H9 (cell line): ENCODE measurements around the gene PPARA. TPM values are rescaled to one million over a fixed set of nuclear protein-coding genes. Genes with fewer than 3 reads are reported as not detected.

Source experiments
- DNase-seq: peaks from one replicate; pipeline ENCODE4 v3.0.0-alpha.2; 2017
- H2AFZ ChIP-seq: one replicate; pipeline ENCODE4 v1.6.1; 2013; ENCODE audit warnings: mild to moderate bottlenecking, low read length, control low read depth, moderate library complexity
- H2AK5ac ChIP-seq: 2 replicates; pipeline ENCODE4 v1.6.1; 2013; ENCODE audit warnings: low read length, control low read depth, mixed read lengths; ENCODE audit not compliant: insufficient read length
- H2BK120ac ChIP-seq: one replicate; pipeline ENCODE4 v1.6.1; 2013; ENCODE audit warnings: low read depth, mild to moderate bottlenecking, low read length, control low read depth, inconsistent platforms; ENCODE audit not compliant: poor library complexity, severe bottlenecking
- H2BK12ac ChIP-seq: 2 replicates; pipeline ENCODE4 v1.6.1; 2013; ENCODE audit warnings: low read length, control low read depth, mixed read lengths, low read depth; ENCODE audit not compliant: insufficient read length
- H2BK15ac ChIP-seq: 2 replicates; pipeline ENCODE4 v1.6.1; 2013; ENCODE audit warnings: low read depth, low read length, control low read depth
- H2BK20ac ChIP-seq: one replicate; pipeline ENCODE4 v1.6.1; 2013; ENCODE audit warnings: low read depth, mild to moderate bottlenecking, low read length, control low read depth, inconsistent platforms; ENCODE audit not compliant: poor library complexity, severe bottlenecking
- H2BK5ac ChIP-seq: 2 replicates; pipeline ENCODE4 v1.6.1; 2013; ENCODE audit warnings: low read length, control low read depth, mixed read lengths; ENCODE audit not compliant: insufficient read length
- H3K14ac ChIP-seq: 2 replicates; pipeline ENCODE4 v1.6.1; 2013; ENCODE audit warnings: low read length, control low read depth; ENCODE audit not compliant: insufficient read depth
- H3K18ac ChIP-seq: 2 replicates; pipeline ENCODE4 v1.6.1; 2013; ENCODE audit warnings: low read depth, mild to moderate bottlenecking, mixed read lengths, low read length, control low read depth; ENCODE audit not compliant: insufficient read length
- H3K23ac ChIP-seq: 2 replicates; pipeline ENCODE4 v1.6.1; 2013; ENCODE audit warnings: low read length, control low read depth, mixed read lengths, low read depth; ENCODE audit not compliant: insufficient read length
- H3K23me2 ChIP-seq: 2 replicates; pipeline ENCODE4 v1.6.1; 2013; ENCODE audit warnings: low read depth, mild to moderate bottlenecking, mixed read lengths, low read length, control low read depth; ENCODE audit not compliant: insufficient read length, poor library complexity, severe bottlenecking
- H3K27ac ChIP-seq: 2 replicates; pipeline ENCODE4 v1.5.1; 2013; ENCODE audit warnings: low read length, control low read depth, mixed read lengths, low read depth; ENCODE audit not compliant: insufficient read length
- H3K27me3 ChIP-seq: 2 replicates; pipeline ENCODE4 v1.6.1; 2013; ENCODE audit warnings: low read length, control low read depth, inconsistent platforms; ENCODE audit not compliant: insufficient read depth
- H3K4ac ChIP-seq: 2 replicates; pipeline ENCODE4 v1.6.1; 2013; ENCODE audit warnings: low read depth, mild to moderate bottlenecking, control low read depth, inconsistent platforms, low read length, moderate library complexity
- H3K4me1 ChIP-seq: 2 replicates; pipeline ENCODE4 v1.6.1; 2013; ENCODE audit warnings: low read length, control low read depth, inconsistent platforms; ENCODE audit not compliant: insufficient read depth
- H3K4me2 ChIP-seq: 2 replicates; pipeline ENCODE4 v1.6.1; 2013; ENCODE audit warnings: low read length, control low read depth, mixed read lengths; ENCODE audit not compliant: insufficient read length, insufficient read depth
- H3K56ac ChIP-seq: 2 replicates; pipeline ENCODE4 v1.6.1; 2013; ENCODE audit warnings: low read depth, mild to moderate bottlenecking, mixed read lengths, low read length, control low read depth; ENCODE audit not compliant: insufficient read length
- H3K79me1 ChIP-seq: 2 replicates; pipeline ENCODE4 v1.6.1; 2013; ENCODE audit warnings: low read depth, mild to moderate bottlenecking, moderate library complexity, low read length, control low read depth, inconsistent platforms; ENCODE audit not compliant: insufficient read depth, poor library complexity, severe bottlenecking
- H3K79me2 ChIP-seq: 2 replicates; pipeline ENCODE4 v1.6.1; 2013; ENCODE audit warnings: low read length, control low read depth, inconsistent platforms; ENCODE audit not compliant: insufficient read depth
- H3K9ac ChIP-seq: 2 replicates; pipeline ENCODE4 v1.6.1; 2013; ENCODE audit warnings: low read length, control low read depth, mixed read lengths; ENCODE audit not compliant: insufficient read length; ENCODE audit errors: extremely low read depth
- H3K9me3 ChIP-seq: one replicate; pipeline ENCODE4 v1.6.1; 2013; ENCODE audit warnings: low read depth, low read length, inconsistent platforms; ENCODE audit not compliant: control insufficient read depth
- H3T11ph ChIP-seq: one replicate; pipeline ENCODE4 v1.6.1; 2013; ENCODE audit warnings: mild to moderate bottlenecking, low read length, control low read depth, inconsistent platforms
- H4K20me1 ChIP-seq: one replicate; pipeline ENCODE4 v1.6.1; 2013; ENCODE audit not compliant: control insufficient read depth, insufficient read length, insufficient read depth
- H4K5ac ChIP-seq: 2 replicates; pipeline ENCODE4 v1.6.1; 2013; ENCODE audit warnings: low read depth, mild to moderate bottlenecking, mixed read lengths, low read length, control low read depth; ENCODE audit not compliant: insufficient read length
- H4K8ac ChIP-seq: replicated peaks from 2 replicates; pipeline ENCODE4 v1.6.1; 2013; ENCODE audit warnings: low read length, control low read depth, mixed read lengths, low read depth; ENCODE audit not compliant: insufficient read length
- H4K91ac ChIP-seq: 2 replicates; pipeline ENCODE4 v1.6.1; 2013; ENCODE audit warnings: low read depth, mild to moderate bottlenecking, moderate library complexity, mixed read lengths, low read length, control low read depth; ENCODE audit not compliant: insufficient read length
- H3K27ac Mint-ChIP-seq, 3 experiments: 2 replicates in 2 of 3; 3 replicates in 1 of 3; pipeline ENCODE4 v1.8.0; 2020 to 2021; ENCODE audit warnings: mixed read lengths in 3 of 3, mild to moderate bottlenecking in 1 of 3, moderate library complexity in 1 of 3
- H3K27me3 Mint-ChIP-seq: 2 replicates; pipeline ENCODE4 v1.8.0; 2021; ENCODE audit warnings: low read depth, mild to moderate bottlenecking, moderate library complexity, mixed read lengths
- H3K36me3 Mint-ChIP-seq, 3 experiments: 2 replicates in 2 of 3; 3 replicates in 1 of 3; pipeline ENCODE4 v1.8.0; 2020 to 2021; ENCODE audit warnings: low read depth in 3 of 3, mixed read lengths in 3 of 3; ENCODE audit not compliant: insufficient read depth in 1 of 3
- H3K4me1 Mint-ChIP-seq, 2 experiments: 2 replicates each; pipeline ENCODE4 v1.8.0; 2020; ENCODE audit warnings: mixed read lengths in 2 of 2
- H3K4me3 Mint-ChIP-seq, 2 experiments: 2 replicates in 1 of 2; 3 replicates in 1 of 2; pipeline ENCODE4 v1.8.0; 2020 to 2021; ENCODE audit warnings: mild to moderate bottlenecking in 2 of 2, mixed read lengths in 2 of 2, moderate library complexity in 1 of 2
- H3K9me3 Mint-ChIP-seq, 2 experiments: 2 replicates in 1 of 2; 3 replicates in 1 of 2; pipeline ENCODE4 v1.8.0; 2020; ENCODE audit warnings: mild to moderate bottlenecking in 2 of 2, mixed read lengths in 2 of 2, moderate library complexity in 1 of 2
- CTCF ChIP-seq: fragments of 200-600 bp; sonication (generic); conservative IDR thresholded peaks from 3 replicates; pipeline ENCODE4 v1.8.0; 2021; ENCODE audit warnings: antibody characterized with exemption, mild to moderate bottlenecking
- WGBS: extraction: QIAGEN DNeasy Blood & Tissue Kit; methylation state at CpG from one replicate; pipeline ENCODE4 v1.1.7; 2013; ENCODE audit warnings: missing lambda C conversion rate, low lambda C conversion rate, mixed read lengths; ENCODE audit not compliant: insufficient read length; ENCODE audit errors: extremely low coverage; 5-methylcytosine and 5-hydroxymethylcytosine counted together
- total RNA-seq: library from RNA; stranded (reverse); gene quantifications from 2 replicates; pipeline ENCODE4 v1.2.1, GENCODE V29; 2021

Gene PPARA
- total RNA-seq, 1 experiment from 2014 or later: 7.3 TPM

- Histone ChIP-seq H4K5ac (no peak overlapping the region), H3K18ac (no peak overlapping the region), H4K91ac (no peak overlapping the region), H2BK12ac (no peak overlapping the region), H4K20me1 (no peaks in the 10 kb centered on the region), H2AK5ac (no peak overlapping the region), H2BK5ac (no peak overlapping the region), H3K9ac (no peak overlapping the region), H3K56ac (no peak overlapping the region), H3K9me3 (no peaks in the 10 kb centered on the region), H3K23ac (no peak overlapping the region), H2BK120ac (no peak overlapping the region), H2AFZ (no peak overlapping the region), H3K4ac (no peak overlapping the region), H3K4me1 (no peaks in the 10 kb centered on the region), H3K27ac (no peak overlapping the region), H4K8ac (no peak overlapping the region), H3K14ac (no peak overlapping the region; the same call in 1 of the 2 replicates), H3K23me2 (no peaks in the 10 kb centered on the region), H3K27me3 (no peaks in the 10 kb centered on the region), H3T11ph (no peak overlapping the region), H3K79me1 (no peaks in the 10 kb centered on the region), H3K4me2 (no peak overlapping the region), H2BK20ac (no peak overlapping the region), H2BK15ac (no peak overlapping the region), H3K79me2 (no peaks in the 10 kb centered on the region)
- H3K27me3 Mint-ChIP-seq: no peaks in the 10 kb centered on the region
- WGBS: no CpG with 5 or more reads among the region's 35 CpGs
- no peak for TF ChIP-seq CTCF
- no peak for DNase-seq
- H3K27ac Mint-ChIP-seq: no peak overlapping the region
- no peaks in the 10 kb centered on the region; a peak in 1 of 7 replicates for H3K36me3 Mint-ChIP-seq
- H3K9me3 Mint-ChIP-seq: no peaks in the 10 kb centered on the region
- no peak overlapping the region for H3K4me3 Mint-ChIP-seq
- peaks cover 5 to 13% of the 10 kb centered on the region in 2 experiments; a peak in 3 of 4 replicates for H3K4me1 Mint-ChIP-seq
Measured at GRCh38 chr22:46107089-46107664, 43.1 kb upstream of the PPARA start.
